GM18526 (cell line): ENCODE results near the gene TP53BP2.

Experiments used
- POLR2A ChIP-seq: IDR thresholded peaks from 3 replicates; pipeline ENCODE4 v1.6.1; 2011; ENCODE audit not compliant: insufficient read length; ENCODE audit errors: extremely low read depth

The TP53BP2 gene

GRCh38 chr1:223765719-223766340 lies 79.9 kb downstream of the TP53BP2 start:
- no peak for TF ChIP-seq POLR2A

- TF ChIP-seq POLR2A: no peak
Measured at GRCh38 chr1:223765036-223765718, 80.6 kb downstream of the TP53BP2 start.

GRCh38 chr1:223763881-223764280 lies 81.9 kb downstream of the TP53BP2 start:
- no peak for TF ChIP-seq POLR2A

GRCh38 chr1:223763251-223763650 lies 82.5 kb downstream of the TP53BP2 start:
- TF ChIP-seq POLR2A: no peak

GRCh38 chr1:223761411-223761810 lies 84.3 kb downstream of the TP53BP2 start:
- no peak for TF ChIP-seq POLR2A

GRCh38 chr1:223760833-223761232 lies 84.9 kb downstream of the TP53BP2 start:
- no peak for TF ChIP-seq POLR2A

GRCh38 chr1:223759273-223759672 lies 86.5 kb downstream of the TP53BP2 start:
- no peak for TF ChIP-seq POLR2A

- TF ChIP-seq POLR2A: no peak
Measured at GRCh38 chr1:223758734-223759133, 87.0 kb downstream of the TP53BP2 start.

GRCh38 chr1:223756806-223757700 lies 88.7 kb downstream of the TP53BP2 start:
- TF ChIP-seq POLR2A: no peak

- TF ChIP-seq POLR2A: no peak
Measured at GRCh38 chr1:223755992-223756775, 89.6 kb downstream of the TP53BP2 start.

GRCh38 chr1:223755432-223755792 lies 90.3 kb downstream of the TP53BP2 start:
- no peak for TF ChIP-seq POLR2A

- no peak for TF ChIP-seq POLR2A
Measured at GRCh38 chr1:223754681-223755431, 90.9 kb downstream of the TP53BP2 start.

GRCh38 chr1:223752721-223753515 lies 92.8 kb downstream of the TP53BP2 start:
- TF ChIP-seq POLR2A: no peak

- TF ChIP-seq POLR2A: no peak
Measured at GRCh38 chr1:223751696-223752095, 94.1 kb downstream of the TP53BP2 start.
